Activated T-cell treated with anti-CD3 and anti-CD28 coated beads for 1 hour (primary cell): ENCODE measurements around the gene SHANK1.

Source experiments
- DNase-seq: peaks from one replicate; pipeline ENCODE4 v3.0.0-alpha.2; 2020; ENCODE audit warnings: low read depth

The SHANK1 gene

DNA sequence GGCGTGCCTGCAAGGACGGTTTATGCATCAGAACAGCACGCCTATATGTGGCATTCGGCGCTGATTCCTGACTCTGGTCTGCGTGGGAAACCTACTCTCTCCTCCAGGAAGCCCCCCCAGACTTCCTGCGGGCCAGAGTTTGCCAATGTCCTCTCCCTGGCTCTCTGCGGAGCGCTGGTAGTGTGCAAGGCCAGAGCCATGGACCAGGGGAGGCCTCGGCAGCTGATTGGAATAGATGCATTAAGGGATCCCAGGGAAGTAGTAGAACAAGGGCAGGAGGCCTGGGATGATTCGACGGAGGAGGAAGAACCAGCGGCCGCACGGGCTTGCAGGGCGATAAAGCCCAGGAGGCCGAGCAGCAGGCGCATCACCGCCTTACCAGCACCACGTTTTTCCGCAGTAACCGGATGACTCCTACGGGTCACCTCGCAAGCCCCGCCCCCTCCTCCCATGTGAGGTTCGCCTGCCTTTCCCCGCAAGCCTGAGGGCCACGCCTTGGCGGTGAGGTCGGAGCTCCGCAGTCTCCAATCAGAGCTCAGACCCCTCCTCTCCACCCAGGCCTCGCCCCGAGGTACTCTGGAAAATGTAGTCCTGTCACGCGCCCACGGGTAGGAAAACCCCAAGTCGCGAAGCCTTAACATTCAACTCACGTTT is 8.6 kb upstream of the SHANK1 start:
- peak; percentile 45 for DNase-seq

- DNase-seq = no peak
Measured at GRCh38 chr19:50725911-50726230, 6.3 kb upstream of the SHANK1 start.

GRCh38 chr19:50725218-50725910 is 5.8 kb upstream of the SHANK1 start:
- DNase-seq = no peak

DNA sequence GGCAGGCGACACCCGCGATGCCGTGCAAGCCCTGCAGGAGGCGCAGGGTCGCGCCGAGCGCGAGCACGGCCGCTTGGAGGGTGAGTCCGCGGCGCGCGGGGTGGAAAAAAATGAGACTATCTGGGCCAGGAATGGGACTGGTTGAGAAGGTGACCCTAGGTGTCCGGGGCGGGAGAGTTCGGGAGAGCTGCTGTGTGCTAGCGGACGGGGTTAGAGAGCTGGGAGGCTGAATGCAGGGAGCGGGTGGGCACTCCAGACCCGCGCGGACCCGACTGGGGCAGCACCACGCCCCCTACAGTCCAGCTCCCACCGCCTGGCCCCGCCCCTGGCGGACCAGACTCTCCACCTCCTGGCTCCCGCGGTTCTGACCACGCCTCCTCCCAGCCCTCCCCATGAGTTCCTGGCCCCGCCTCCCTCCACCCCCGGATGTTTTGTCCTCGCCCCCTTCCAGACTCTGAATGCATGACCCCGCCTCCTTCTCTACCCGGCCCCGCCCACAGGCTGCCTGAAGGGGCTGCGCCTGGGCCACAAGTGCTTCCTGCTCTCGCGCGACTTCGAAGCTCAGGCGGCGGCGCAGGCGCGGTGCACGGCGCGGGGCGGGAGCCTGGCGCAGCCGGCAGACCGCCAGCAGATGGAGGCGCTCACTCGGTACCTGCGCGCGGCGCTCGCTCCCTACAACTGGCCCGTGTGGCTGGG is 5.1 kb upstream of the SHANK1 start:
- peak; percentile 88 for DNase-seq

DNA sequence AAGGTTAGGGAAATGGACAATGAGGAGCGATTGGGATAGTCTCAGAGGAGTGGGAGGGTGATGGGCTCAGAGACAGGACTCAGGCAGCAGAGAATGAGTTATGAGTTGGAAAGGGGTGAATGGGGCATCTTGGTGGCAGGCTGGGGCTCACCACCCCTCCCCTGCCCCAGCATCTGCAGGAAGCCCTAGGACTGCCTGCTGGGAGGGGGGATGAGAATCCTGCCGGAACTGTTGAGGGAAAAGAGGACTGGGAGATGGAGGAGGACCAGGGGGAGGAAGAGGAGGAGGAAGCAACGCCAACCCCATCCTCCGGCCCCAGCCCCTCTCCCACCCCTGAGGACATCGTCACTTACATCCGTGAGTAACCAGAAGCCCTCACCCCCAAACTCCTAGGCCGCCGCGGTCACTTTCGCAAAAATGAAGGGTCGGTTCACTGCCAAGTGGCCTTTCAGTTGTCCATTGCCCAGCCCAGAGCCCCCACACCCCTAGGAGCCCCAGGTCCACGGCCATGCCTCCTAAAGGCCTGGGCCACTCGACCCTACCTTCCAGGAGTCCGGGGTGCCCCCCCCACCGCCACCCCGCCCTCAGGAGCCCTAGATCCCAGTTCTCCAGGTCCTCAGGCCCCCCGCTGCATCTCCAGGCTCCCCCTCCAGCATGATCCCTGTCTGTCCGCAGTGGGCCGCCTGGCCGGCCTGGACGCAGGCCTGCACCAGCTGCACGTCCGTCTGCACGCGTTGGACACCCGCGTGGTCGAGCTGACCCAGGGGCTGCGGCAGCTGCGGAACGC is 4.3 kb upstream of the SHANK1 start:
- DNase-seq = no peak

GRCh38 chr19:50723069-50723468 is 3.5 kb upstream of the SHANK1 start, which contains the start of gene CLEC11A:
TSS of gene CLEC11A (plus strand) at chr19:50723364. CDS start at chr19:50723526, 162 bp downstream.
- DNase-seq = no peak

GRCh38 chr19:50722201-50723013 is 2.8 kb upstream of the SHANK1 start:
- DNase-seq = no peak

GRCh38 chr19:50721441-50722137 is 2.0 kb upstream of the SHANK1 start:
- DNase-seq = no peak

- DNase-seq = no peak
Measured at GRCh38 chr19:50720921-50721381, 1.3 kb upstream of the SHANK1 start.

GRCh38 chr19:50720181-50720920 is 749 bp upstream of the SHANK1 start:
- DNase-seq = no peak

- no peak for DNase-seq
Measured at GRCh38 chr19:50719119-50719435, 525 bp downstream of the SHANK1 start.

- DNase-seq = no peak
Measured at GRCh38 chr19:50718255-50719118, 1.1 kb downstream of the SHANK1 start.

- DNase-seq = no peak
Measured at GRCh38 chr19:50717891-50718254, 1.7 kb downstream of the SHANK1 start.

DNA sequence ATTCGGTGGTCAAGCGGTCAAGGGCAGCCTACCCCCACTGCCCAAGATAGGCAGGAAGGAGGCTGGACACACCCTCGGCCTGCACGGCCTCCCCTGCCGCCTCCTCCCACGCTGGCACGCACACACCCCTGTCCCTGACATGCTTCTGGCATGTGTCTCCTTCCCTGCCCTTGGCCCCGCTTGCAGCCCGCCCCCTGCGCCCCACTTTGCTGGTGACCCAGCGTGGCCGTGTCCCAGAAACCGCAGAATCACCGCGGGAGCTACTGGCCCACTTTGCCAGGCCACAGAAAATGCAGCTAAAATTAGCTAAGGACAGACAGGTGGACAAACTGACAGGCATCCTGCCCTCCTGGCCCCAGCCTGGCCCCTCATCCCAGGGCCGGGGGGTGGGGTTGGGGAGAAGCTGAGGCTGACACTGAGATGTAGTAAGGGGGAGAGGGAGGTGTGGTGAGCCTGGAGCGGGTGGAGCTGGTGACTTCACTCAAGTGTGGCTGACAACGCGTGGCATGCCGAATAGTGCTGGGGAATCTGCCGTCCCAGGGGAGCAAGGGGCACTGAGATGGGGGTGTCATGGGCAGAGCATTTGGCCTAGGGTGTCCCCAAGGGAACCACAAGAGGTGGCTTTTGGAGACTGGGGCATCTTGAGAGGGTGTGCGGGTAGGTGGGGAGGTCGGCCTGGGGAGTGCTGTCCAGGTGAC is 2.4 kb downstream of the SHANK1 start:
- no peak for DNase-seq

DNA sequence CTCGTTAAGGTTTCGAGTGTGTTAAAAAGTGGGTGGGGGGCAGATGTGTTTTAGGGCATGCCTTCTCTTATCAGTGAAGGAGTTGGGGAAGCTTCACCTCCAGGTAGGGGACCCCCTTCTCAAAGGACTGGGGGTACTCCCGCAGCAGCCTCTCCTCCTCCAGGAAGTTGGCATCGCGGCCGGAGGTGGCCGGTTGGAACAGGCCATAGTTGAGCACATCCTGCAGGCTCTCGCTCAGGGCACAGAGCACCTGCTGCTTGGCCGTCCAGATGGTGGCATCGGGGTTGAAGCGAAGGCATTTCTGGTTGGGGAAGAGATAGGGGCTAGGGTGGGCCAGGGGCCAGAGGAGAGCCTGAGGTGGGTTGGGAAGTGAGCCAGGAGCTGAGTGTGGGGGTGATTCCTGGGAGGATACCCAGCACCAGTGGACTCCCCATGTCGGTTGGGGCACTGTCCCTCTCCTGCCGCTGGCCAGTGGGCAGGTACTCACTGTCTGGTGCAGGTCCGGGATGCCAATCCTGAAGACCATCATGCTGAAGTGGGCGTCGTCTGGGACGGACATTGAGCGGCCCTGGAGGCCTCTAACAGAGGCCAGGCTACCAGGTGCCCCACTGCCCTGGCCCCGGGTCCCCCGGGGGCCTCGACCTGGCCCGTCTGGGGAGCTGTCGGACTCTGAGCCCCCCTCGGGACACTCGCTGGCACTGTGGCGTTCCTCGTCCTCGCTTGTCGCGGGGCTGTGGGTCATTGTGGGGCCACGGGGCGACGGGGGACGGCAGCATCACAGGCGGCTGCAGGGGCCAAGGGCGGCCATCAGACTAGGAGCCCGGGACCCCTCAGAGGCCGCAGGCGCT is 3.2 kb downstream of the SHANK1 start:
- DNase-seq = no peak

DNA sequence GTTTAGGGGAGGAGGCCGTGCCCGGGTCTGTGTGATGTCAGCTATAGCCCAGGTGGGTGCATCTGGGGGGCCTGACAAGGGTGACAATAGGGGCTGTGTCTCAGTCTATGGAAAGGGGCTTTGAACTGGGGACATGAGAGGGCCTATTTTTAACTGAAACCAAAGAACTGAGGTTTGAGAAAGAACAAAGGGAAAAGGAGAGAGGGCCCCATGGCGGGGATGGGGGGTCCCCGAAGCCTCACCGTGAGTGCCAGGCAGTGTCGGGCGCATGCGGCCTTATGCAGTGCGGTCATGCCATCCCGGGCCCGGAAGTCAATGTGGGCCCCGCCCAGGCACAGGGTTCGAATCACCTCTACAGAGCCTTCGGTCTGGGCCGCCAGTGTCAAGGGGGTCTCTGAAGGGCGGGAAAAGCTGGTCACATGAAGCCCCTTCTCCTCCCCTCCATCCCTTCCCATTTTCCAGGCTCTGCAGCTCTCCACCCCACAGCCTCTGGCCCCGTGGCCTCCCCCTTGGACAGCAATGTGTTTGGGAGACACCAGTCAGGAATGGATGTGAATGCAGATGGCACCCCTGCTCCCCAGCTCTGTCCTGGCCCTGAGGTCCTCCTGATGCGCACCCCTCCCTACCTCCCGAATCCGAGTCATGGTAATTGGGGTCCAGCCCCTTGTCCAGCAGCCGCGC is 5.9 kb downstream of the SHANK1 start:
- no peak for DNase-seq

GRCh38 chr19:50712833-50713232 is 6.8 kb downstream of the SHANK1 start:
- DNase-seq = no peak
